Measurements from ENCODE around the gene ZNF282. TPM values are rescaled to one million over a fixed set of nuclear protein-coding genes. Genes with fewer than 3 reads are reported as not detected.

The ZNF282 gene
- total RNA-seq, 1 donor from 2014 or later: 31.9 TPM

DNA sequence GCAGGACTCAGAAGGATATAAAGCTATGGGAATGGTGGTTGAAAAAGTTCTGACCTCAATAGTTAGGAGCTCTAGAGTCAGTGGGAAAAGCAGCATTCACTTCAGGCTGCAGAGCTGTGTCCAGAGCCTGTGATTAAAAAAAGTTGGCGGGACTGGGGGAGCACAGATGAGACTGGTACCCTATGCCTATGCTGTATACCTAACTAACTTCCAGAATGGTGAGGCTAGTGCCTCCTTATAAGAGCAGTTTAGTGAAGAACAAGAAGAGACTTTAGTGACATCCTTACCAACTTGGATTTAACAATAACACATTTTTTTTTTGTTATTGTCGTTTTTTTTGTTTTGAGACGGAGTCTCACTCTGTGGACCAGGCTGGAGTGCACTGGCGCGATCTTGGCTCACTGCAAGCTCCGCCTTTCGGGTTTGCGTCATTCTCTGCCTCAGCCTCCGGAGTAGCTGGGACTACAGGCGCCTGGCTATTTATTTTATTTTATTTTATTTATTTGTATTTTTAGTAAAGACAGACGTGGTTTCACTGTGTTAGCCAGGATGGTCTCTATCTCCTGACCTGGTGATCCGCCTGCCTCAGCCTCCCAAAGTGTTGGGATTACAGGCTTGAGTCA, 6.6 kb upstream of the ZNF282 start:
- intact Hi-C loops (cut with micrococcal nuclease): no loop called here

DNA sequence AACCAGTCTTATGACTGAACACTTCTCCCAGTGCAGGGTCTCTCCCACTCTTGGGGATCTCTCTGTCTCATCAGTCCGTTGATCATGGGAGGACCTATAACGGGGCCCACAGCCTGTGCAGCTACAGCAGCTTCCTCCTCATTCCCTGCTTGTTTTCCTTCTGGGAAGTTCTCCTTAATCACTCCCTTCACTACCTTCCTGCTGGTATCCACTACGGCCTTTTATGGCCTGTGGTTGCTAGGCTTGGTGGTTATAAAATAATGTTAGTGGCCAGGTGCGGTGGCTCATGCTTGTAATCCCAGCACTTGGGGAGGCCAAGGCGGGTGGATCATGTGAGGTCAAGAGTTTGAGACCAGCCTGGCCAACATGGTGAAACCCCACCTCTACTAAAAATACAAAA, 3.5 kb upstream of the ZNF282 start:
- intact Hi-C loops (cut with micrococcal nuclease): no loop called here

- intact Hi-C loops (cut with micrococcal nuclease): loop anchor here (1.0 to 5.0 kb wide), 5 partner anchors 47 to 303 kb away; partner anchors contain the start of genes ZNF398, ZNF425 and ZNF746
Measured at GRCh38 chr7:149194799-149195179, 557 bp upstream of the ZNF282 start.

DNA sequence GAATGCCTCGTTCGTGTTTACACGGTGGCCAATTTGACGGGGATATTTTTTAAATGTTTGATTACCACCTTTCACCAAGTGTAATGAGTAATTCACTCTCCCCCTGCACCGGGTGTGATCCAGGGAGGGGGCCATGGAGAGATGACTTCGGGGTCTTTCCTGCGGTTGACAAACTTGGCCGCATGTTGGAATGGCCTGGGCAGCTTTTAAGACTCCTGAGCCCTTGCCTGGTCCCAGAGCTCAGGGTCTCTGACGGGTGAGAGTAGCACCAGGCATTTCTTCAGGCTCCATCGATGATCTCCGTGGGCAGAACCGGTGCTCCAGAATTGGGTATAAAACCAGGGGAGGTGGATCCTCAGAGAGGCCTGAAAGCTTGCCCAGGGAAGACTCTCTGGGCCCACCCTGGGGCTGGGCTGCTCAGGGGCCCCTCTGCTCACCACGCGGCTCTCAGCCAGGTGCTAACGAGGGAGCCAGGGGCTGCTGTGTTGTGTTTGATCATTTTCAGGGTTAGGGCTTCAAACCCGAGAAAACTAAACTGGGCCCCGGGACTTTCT, 882 bp downstream of the ZNF282 start:
- intact Hi-C loops (cut with micrococcal nuclease): loop anchor here (1.0 to 5.0 kb wide), 5 partner anchors 13 to 301 kb away; partner anchors contain the start of genes ZNF212, ZNF425 and ZNF746

DNA sequence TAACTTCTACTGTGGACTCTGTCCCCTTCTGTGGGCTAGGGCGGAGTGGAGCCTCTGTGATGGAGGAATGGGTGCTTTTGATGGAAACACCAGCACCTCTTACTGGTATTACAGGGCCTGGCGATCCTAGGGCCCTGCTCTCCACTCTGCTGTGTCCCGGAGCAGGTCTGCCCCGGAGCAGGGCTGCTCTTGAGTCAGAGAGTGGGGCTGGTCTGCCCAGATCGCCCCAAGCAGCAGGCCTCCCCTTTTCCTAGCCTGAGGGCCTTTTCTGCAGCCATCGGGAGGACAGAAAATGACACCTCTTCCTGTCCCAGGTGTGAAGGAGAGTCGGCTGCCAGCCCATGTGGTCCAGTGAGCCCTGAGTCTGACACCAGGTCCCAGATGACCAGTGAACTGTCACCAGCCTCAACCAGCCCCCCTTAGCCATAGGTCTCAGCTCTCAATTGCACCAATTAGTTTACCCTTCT, 1.4 kb downstream of the ZNF282 start:
- intact Hi-C loops (cut with micrococcal nuclease): loop anchor here (1.0 to 5.0 kb wide), 5 partner anchors 13 to 301 kb away; partner anchors contain the start of genes ZNF212, ZNF425 and ZNF746

GRCh38 chr7:149197675-149198074, 2.3 kb downstream of the ZNF282 start:
- intact Hi-C loops (cut with micrococcal nuclease): loop anchor here (2.0 to 5.0 kb wide), 4 partner anchors 41 to 300 kb away; partner anchors contain the start of genes ZNF212, ZNF425 and ZNF746

GRCh38 chr7:149198161-149198816, 2.9 kb downstream of the ZNF282 start:
- intact Hi-C loops (cut with micrococcal nuclease): loop anchor here (5.0 kb wide), 3 partner anchors 71 to 299 kb away; partner anchors contain the start of genes ZNF425 and ZNF746

DNA sequence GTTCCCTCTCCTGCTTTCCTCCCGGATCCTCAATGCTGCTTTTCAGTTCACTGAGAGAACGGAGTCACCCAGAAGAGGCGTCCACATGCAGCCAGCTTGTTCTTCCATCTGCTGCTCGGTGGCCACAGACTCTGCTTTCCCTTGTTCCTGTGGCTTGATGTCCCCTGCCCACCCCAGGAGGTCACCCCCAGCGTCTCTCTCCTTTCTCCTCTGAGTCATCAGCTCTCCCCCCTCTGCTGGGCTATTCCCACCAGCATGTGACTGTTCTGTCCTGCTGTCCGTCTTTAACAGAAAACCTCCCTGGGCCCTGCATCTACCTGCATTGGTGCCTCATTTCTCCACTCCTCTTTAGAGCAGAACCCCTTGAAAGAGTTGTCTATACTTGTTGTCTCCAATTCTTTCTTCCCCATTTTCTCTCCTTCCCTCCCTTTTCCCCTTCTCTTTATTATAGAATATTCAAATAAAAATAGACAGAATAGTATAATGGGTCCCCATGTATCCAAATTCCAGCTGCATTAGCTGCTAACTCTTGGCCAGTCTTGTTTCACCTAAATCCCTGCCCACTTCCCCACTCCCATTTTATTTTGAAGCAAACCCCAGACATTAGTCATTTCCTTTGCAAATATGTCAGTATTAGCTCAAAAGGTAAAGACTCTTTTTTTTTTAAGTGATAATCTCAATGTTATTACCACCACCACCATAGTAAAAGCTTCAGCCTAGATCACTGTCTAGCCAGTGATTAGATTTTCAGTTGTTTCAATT, 4.1 kb downstream of the ZNF282 start:
- intact Hi-C loops (cut with micrococcal nuclease): loop anchor here (5.0 kb wide), 3 partner anchors 72 to 298 kb away; partner anchors contain the start of genes ZNF425 and ZNF746

- intact Hi-C loops (cut with micrococcal nuclease): no loop called here
Measured at GRCh38 chr7:149202831-149203231, 7.5 kb downstream of the ZNF282 start.

GRCh38 chr7:149205690-149206381, 10.5 kb downstream of the ZNF282 start:
- intact Hi-C loops (cut with micrococcal nuclease): no loop called here

DNA sequence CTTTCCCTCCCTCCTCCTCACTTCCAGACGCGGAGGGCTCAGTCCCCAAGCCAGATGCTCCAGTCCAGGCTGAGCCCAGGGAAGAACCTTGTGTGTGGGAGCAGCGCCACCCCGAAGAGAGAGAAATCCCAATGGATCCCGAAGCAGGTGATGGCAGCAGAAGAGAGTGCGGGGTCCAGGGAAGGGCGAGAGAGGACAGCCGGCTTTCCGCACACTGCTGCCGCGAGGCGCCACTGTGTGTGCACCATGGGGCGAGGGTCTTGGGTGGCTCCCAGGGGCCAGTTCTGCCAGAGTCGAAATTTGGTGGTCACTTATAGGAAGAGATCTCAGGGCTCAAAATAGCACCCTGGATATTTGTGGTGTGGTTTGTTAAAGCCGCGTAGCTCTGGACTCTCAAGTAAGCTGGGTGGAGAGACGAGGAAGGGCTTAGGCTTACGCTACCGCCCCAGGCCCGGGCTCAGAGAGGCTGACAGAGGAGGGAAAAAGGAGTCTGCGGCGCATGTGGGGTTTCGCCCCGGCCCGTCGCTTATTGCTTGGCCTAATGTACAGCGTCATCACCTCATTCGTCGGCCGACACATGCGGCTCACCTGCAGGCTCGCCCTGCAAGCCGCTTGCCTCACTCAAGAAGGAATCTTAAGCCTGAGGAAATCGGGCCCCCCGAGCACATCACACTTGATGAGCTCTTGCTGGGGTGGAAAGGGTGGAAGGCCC, 12.1 kb downstream of the ZNF282 start:
- intact Hi-C loops (cut with micrococcal nuclease): no loop called here

DNA sequence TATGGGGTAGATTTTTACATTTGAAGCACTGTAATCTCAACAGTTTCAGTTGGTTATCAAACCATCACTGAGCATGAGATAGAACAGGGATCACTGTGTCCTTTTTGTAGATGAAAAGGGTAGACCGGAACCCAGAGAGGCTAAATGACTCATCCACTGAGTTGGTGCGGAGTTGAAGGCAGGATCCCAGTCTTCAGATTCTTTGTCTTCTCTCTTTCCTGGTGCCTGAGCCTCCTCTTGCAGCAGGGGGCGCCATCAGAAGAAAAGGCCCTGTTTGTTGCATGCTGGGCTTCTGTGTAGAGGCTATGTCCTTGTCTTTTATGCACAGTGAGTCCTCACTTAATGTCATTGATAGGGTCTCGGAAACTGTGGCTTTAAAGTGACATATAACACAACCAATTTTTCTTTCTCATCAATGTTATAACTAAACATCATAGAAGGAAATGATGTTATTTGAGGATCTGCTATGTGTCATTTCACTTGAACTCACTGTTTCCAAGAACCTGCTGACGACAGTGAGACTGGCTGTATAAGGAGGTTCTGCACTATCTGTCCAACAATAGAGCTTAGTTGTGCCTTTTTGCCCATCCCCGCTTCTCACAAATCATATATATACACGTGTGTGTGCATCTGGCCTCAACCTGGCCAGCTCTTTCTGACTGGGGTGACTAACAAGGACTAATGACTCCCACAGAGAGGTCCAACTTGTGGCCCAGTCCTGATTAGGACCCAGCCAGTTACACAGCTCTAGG, 14.3 kb downstream of the ZNF282 start:
- intact Hi-C loops (cut with micrococcal nuclease): loop anchor here (1.0 kb wide), 1 partner anchor 13 kb away; no protein-coding TSS in a partner anchor

GRCh38 chr7:149210551-149210950, 15.2 kb downstream of the ZNF282 start:
- intact Hi-C loops (cut with micrococcal nuclease): no loop called here

GRCh38 chr7:149214020-149214720, 18.8 kb downstream of the ZNF282 start:
- intact Hi-C loops (cut with micrococcal nuclease): no loop called here

DNA sequence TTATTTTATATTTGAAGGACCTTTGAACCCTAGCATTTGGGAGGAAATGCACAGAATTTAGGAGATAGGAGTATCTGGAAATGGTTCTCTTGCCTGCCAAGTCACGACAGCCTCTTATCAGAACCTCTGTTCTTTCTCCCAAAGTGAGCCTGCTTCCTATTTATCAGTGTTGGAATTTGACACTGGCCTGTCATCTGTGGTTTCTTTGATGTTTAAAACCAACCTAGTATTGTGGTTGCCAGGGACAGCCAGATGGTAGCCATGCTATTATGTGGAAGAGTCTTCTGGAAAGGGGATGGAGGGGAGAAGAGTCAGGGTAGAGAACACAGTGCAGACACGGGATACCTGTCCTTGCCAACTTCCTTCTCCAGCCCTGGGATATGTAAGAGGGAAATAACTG, 21.1 kb downstream of the ZNF282 start:
- intact Hi-C loops (cut with micrococcal nuclease): no loop called here

GRCh38 chr7:149217570-149217969, 22.2 kb downstream of the ZNF282 start:
- intact Hi-C loops (cut with micrococcal nuclease): no loop called here

DNA sequence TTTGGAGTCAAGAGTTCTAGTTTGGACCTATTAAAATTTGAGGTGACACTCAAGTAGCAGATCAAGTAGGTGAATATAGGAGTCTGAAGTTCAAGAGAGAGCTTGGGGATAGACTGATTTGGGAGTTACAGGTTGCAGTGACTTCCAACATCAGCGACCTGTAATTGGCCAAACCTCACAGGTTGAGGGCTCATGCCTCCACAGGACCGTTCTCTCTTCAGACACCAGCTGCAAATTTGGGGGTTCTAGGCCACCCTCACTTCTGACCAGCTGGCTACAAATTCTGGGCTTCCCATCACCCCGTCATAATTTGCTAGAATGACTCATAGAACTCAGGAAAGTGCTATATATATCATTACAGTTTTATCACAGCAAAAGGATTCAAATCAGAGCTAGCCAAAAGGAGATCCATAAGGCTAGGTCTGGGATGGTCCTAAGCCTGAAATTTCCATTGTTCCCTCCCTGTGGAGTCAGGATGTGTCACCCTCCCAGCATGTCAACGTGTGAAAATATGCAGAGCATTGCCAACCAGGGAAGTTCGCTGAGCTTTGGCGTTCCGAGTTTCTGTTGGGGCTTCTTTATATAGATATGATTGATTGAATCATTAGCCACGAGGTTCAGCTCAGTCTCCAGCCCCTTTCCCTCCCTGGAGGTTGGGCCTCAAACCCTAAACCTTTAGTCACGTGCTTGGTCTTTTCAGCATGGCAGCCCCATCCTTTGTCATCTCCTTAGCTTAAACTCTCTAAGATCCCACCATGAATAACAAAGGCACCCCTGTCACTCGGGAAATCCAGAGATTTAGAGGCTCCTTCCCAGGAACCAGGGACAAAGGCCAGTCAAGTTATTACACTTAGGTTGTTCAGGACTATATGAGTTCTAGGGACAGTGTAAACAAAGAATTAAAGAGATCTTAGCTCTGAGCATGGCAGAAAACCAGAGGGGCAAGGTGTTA, 23.4 kb downstream of the ZNF282 start:
- intact Hi-C loops (cut with micrococcal nuclease): no loop called here

GRCh38 chr7:149220534-149220933, 25.2 kb downstream of the ZNF282 start:
- intact Hi-C loops (cut with micrococcal nuclease): no loop called here

Data from T-helper 2 cell treated with Interferon-gamma antibody and Interleukin-4, amounts not matched to agents 100 ng/mL and 5 ng/mL, for 36 hours (primary cell).